HG03521 (cell line): ENCODE data around the gene KIF27.
"Not testable (repeated sequence)": the region's sequence is repeated elsewhere in the genome, so short reads cannot be mapped to it uniquely, and the experiment has no call there.

ENCODE experiments used
- ATAC-seq: cut with Tn5 transposase; IDR thresholded peaks from one replicate; pipeline ENCODE4 v1.9.1; 2021; ENCODE audit warnings: mild to moderate bottlenecking, moderate library complexity; ENCODE audit not compliant: unreplicated experiment

KIF27 gene, protein sequence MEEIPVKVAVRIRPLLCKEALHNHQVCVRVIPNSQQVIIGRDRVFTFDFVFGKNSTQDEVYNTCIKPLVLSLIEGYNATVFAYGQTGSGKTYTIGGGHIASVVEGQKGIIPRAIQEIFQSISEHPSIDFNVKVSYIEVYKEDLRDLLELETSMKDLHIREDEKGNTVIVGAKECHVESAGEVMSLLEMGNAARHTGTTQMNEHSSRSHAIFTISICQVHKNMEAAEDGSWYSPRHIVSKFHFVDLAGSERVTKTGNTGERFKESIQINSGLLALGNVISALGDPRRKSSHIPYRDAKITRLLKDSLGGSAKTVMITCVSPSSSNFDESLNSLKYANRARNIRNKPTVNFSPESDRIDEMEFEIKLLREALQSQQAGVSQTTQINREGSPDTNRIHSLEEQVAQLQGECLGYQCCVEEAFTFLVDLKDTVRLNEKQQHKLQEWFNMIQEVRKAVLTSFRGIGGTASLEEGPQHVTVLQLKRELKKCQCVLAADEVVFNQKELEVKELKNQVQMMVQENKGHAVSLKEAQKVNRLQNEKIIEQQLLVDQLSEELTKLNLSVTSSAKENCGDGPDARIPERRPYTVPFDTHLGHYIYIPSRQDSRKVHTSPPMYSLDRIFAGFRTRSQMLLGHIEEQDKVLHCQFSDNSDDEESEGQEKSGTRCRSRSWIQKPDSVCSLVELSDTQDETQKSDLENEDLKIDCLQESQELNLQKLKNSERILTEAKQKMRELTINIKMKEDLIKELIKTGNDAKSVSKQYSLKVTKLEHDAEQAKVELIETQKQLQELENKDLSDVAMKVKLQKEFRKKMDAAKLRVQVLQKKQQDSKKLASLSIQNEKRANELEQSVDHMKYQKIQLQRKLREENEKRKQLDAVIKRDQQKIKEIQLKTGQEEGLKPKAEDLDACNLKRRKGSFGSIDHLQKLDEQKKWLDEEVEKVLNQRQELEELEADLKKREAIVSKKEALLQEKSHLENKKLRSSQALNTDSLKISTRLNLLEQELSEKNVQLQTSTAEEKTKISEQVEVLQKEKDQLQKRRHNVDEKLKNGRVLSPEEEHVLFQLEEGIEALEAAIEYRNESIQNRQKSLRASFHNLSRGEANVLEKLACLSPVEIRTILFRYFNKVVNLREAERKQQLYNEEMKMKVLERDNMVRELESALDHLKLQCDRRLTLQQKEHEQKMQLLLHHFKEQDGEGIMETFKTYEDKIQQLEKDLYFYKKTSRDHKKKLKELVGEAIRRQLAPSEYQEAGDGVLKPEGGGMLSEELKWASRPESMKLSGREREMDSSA (N-terminal part only)

GRCh38 chr9:83920927-83921707, at the start of gene KIF27:
Gene KIF27, minus strand, starts transcription at chr9:83921432. Its CDS starts 5,841 bp downstream, at chr9:83915591.
- ATAC-seq, result peak; percentile 91

- no peak for ATAC-seq
These were observed 48.4 kb upstream of the KIF27 start for GRCh38 chr9:83969602-83970001.

- ATAC-seq, result no peak
These were observed 45.8 kb upstream of the KIF27 start for GRCh38 chr9:83967073-83967472.

DNA sequence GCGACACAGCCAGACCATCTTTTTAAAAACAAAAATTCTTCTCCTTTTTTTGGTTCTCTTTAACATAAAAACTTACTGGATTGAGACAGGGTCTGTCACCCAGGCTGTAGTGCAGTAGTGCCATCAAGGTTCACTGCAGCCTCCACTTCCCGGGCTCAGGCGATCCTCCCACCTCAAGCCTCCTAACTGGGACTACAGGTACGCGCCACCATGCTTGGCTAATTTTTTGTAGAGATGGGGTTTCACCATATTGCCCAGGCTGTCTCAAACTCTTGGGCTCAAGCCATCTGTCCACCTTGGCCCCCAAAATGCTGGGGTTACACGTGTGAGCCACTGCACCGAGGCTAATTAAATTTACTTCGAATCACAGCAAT, 45.0 kb upstream of the KIF27 start:
- ATAC-seq, result no peak

- ATAC-seq, result no peak
These were observed 44.3 kb upstream of the KIF27 start for GRCh38 chr9:83965350-83966208.

DNA sequence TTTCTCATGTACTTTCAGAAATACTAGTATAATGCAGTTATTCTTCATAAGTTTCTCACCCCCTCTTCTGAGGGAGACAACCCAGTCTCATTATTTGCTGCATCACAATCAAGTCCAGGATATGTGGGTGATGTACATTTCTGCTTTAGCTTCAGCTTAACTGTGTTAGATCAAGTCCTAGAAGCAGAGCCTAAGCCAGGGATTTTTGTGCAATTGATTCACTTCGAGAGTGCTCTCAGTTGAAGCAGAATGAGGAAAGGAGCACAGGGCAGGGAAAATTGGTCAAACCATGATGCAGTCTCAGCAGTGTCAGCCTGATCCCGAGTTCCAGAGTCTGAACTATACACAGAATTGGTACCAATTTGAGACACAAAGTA, 43.7 kb upstream of the KIF27 start:
- no peak for ATAC-seq

DNA sequence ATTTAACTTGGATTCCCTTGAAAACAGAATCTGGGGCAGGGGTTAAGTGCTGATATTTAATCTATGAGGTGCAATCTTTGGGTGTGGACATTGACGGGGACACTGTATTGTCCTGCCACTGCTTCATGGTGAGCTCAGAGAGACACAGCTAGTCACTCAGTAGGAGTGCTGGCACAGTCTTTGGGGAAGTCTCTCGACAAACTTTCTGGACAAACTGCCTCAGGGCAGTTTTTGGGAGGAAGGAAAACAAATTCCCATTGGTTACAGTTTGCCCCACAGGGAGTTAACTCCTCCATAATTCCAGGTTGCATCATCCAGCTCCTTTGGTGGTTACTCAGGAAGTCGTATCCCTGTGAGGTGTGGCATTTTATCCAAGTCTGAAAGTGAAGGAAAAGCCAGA, 40.9 kb upstream of the KIF27 start:
- ATAC-seq, result no peak

- no peak for ATAC-seq
These were observed 39.8 kb upstream of the KIF27 start for GRCh38 chr9:83960991-83961390.

DNA sequence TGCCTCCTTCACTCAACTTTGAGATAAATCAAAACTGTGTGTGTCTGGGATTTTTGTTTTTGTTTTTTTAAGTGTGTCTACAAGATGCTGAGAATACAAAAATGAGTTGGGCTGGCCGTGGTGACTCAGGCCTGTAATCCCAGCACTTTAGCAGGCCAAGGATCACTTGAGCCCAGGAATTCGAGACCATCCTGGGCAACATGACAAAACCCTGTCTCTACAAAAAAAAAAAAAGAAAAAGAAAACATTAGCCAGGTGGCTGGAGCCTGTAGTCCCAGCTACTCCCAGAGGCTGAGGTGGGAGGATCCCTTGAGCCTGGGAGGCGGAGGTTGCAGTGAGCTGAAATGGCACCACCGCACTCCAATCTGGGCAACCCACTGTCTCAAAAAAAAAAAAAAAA, 37.8 kb upstream of the KIF27 start:
- ATAC-seq, result no peak

DNA sequence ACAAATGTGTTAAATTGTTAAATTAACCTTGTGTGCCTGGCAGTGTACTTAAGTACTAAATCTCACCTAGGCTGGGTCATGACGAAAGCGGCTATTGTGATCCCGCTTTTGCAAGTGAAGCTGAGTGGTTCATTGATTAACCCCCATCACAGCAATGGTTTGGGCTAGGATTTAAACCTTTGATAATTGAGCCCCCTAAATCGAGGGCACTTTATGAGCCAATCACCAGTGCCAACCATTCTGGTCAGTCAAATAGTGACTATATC, 35.9 kb upstream of the KIF27 start:
- no peak for ATAC-seq

- ATAC-seq, result peak; percentile 66
These were observed 35.4 kb upstream of the KIF27 start for GRCh38 chr9:83956436-83957247.

GRCh38 chr9:83956086-83956435, 34.8 kb upstream of the KIF27 start:
- ATAC-seq, result peak; percentile 41

DNA sequence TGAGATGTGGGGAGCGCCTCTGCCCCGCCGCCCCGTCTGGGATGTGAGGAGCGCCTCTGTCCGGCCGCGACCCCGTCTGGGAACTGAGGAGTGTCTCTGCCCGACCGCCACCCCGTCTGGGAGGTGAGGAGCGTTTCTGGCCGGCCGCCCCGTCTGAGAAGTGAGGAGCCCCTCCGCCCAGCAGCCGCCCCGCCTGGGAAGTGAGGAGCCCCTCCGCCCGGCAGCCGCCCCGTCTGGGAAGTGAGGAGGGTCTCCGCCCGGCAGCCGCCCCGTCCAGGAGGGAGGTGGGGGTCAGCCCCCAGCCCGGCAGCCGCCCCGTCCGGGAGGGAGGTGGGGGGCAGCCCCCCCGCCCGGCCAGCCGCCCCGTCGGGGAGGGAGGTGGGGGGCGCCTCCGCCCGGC, 26.9 kb upstream of the KIF27 start:
- not testable (repeated sequence) for ATAC-seq

DNA sequence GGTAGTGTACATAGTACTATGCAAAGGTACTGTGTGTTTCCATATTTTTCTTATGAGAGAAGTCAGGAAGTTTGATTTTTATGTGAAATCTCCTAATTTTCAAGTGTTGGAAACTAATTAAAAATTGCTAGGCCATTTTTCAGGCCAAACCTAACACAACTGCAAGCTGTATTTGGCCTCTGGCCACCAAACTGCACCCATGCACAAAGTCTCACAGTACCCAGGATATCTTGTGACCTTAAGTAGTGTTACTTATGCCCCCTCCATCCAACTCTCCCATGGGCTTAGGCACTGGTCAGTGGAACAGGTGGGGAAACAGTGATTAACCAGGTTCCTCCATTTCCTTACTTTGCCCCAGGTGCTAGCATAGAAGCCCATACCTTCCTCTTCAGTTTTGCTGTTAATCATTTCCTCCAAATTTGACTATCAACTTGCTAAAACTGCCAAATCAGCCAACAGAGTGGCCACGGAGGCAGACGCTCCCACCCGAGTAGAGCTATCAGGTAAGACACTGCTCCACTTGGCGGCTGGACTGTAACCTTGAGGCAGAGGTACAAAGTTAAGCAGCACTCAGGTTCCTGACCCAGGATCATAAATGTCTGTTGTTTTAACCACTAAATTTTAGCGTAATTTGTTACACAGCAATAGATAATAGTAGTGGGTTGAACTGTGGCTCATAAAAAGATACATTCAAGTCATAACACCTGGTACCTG, 19.5 kb upstream of the KIF27 start:
- no peak for ATAC-seq

DNA sequence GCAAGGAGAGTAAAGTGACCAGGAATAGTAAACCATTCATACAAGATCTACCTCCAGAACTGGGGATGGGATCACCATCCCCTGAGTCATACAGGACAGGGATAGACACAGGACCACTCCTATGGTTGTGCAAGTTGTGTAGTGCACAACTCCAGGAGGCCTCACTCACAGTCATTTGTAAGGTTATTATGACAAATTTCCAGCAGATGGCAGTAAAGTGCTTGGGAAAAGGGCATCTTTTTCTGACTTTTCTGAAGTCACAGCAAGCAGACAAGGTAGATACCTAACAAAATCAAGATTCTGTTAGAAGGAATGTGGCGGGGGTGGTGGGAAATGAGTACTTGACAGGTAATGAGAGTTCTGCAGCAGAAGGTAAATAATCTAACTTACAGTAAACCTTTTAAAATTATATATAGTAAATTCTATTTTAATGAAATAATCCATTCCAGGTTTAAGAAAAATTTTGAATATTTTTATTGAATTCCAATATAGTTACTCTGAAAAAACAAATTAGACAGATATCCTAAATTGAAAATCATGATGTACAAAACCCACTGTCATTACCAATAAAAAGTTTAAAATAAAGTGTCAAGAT, 16.7 kb upstream of the KIF27 start:
- peak; percentile 54 for ATAC-seq

DNA sequence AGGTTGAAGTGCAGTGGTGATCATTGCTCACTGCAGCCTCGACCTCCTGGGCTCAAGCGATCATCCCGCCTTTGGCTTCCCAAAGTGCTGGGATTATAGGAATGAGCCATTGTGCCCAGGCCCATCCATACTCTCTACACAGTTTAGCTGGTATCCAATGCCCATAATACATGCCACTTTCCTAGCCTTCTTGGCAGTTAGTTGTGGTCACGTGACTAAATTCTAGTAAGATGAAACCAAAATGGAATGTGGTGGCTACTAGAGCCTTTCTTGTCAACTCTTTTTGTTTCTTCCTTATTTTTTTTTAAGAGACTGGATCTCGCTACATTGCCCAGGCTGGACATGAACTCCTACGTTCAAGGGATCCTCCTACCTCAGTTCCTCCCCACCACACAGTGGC, 15.3 kb upstream of the KIF27 start:
- ATAC-seq, result no peak

DNA sequence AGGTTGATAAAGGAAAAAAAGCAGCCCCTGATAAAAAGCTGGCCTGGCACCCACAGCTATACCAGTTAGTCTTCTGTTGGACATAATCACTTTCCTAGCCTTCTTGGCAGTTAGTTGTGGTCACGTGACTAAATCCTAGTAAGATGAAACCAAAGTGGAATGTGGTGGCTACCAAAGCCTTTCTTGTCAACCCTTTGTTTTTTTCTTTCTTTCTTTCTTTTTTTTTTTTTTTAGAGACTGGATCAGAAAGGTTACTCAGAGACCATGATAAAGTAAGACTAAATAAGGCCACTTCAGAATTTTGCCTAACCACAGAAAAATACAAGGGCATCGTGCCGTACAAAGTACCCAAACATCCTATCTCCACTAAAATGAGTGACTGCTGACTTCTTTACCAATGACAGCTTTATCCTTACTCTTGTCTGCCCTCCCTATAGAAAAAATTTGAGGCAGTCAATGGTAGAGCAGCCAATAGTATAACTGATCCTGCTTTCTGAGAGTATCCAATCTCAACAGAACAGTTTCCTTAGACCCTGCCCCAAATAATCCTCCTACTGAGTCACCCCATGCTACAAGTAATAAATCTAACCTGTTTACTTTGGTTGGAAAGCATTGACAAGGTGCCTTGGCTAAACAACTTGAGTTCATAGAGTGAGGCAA, 14.2 kb upstream of the KIF27 start:
- ATAC-seq, result no peak
